ENCODE results near the gene TBCA. TPM values are rescaled to one million over a fixed set of nuclear protein-coding genes. Genes with fewer than 3 reads are reported as not detected.
A peak's percentile ranks its signal among the peaks of the same experiment; 100 is the strongest.

Gene TBCA
- total and polyA plus RNA-seq, 12 donors, result 184 to 595 (median 288) TPM

GRCh38 chr5:77645995-77646639 is 130.0 kb downstream of the TBCA start:
- DNase-seq, result no peak
- 54 to 64% (median 59%) methylated on average over 11 of the region's 11 CpGs for WGBS, 4 donors
- TF ChIP-seq POLR2A (IDR thresholded peaks at IDR 0.05) (no peak), CTCF (IDR thresholded peaks at IDR 0.05) (no peak)
- Histone ChIP-seq H3K36me3 (replicated peaks in 1 of 2) (no peaks in the 10 kb centered on the region), H3K27me3 (peaks cover 48% of the 10 kb centered on the region), H3K4me3 (peak overlapping the region in 1 of 4 donors; percentile 67), H3K9me3 (replicated peaks in 1 of 3) (no peaks in the 10 kb centered on the region), H3K27ac (no peak overlapping the region), H3K4me1 (replicated peaks in 1 of 2) (peaks cover 4% of the 10 kb centered on the region in 2 donors)
- intact Hi-C loops (cut with DNase I), result loop anchor here (10.0 kb wide), 2 partner anchors 139 to 359 kb away; no protein-coding TSS in a partner anchor

GRCh38 chr5:77645158-77645994 is 130.8 kb downstream of the TBCA start:
- peak in 4 of 7 donors; percentile 38 to 61 (median 46) for DNase-seq
- TF ChIP-seq CTCF (IDR thresholded peaks at IDR 0.05) (peak in 3 of 6 experiments; percentile 53 to 79 (median 56)), POLR2A (IDR thresholded peaks at IDR 0.05) (no peak)
- H3K4me1 ChIP-seq (replicated peaks in 1 of 2), result peaks cover 4% of the 10 kb centered on the region in 2 donors
- no peaks in the 10 kb centered on the region for H3K36me3 ChIP-seq (replicated peaks in 1 of 2)
- intact Hi-C loops (cut with DNase I), result loop anchor here (10.0 kb wide), 2 partner anchors 139 to 359 kb away; no protein-coding TSS in a partner anchor
- H3K27me3 ChIP-seq, result peaks cover 55% of the 10 kb centered on the region
- 2 to 3% (median 2%) methylated on average over 28 to 80 of the region's 80 CpGs for WGBS, 4 donors
- H3K27ac ChIP-seq, result no peak overlapping the region
- H3K4me3 ChIP-seq, result peak overlapping the region in 1 of 4 donors; percentile 67
- no peaks in the 10 kb centered on the region for H3K9me3 ChIP-seq (replicated peaks in 1 of 3)

GRCh38 chr5:77644371-77645157 is 131.6 kb downstream of the TBCA start:
- Histone ChIP-seq H3K9me3 (replicated peaks in 1 of 3) (no peaks in the 10 kb centered on the region), H3K27me3 (peaks cover 62% of the 10 kb centered on the region), H3K4me1 (replicated peaks in 1 of 2) (peaks cover 4% of the 10 kb centered on the region in 2 donors), H3K36me3 (replicated peaks in 1 of 2) (no peaks in the 10 kb centered on the region), H3K4me3 (peak overlapping the region in 1 of 4 donors; percentile 67), H3K27ac (no peak overlapping the region)
- TF ChIP-seq CTCF (IDR thresholded peaks at IDR 0.05) (no peak), POLR2A (IDR thresholded peaks at IDR 0.05) (no peak)
- intact Hi-C loops (cut with DNase I), result loop anchor here (10.0 kb wide), 2 partner anchors 140 to 360 kb away; no protein-coding TSS in a partner anchor
- WGBS, 4 donors, result 15 to 19% (median 16%) methylated on average over 33 of the region's 33 CpGs
- no peak for DNase-seq

Measured in adrenal gland (tissue), 12 donors.